Mesendoderm (in vitro differentiated cells): ENCODE measurements around the gene SCUBE1.
"Not testable (repeated sequence)": the region's sequence is repeated elsewhere in the genome, so short reads cannot be mapped to it uniquely, and the experiment has no call there.

Experiments
- DNase-seq: peaks from one replicate; pipeline ENCODE4 v3.0.0; 2013
- H2AK5ac ChIP-seq: 2 replicates; pipeline ENCODE4 v1.6.1; 2013; ENCODE audit warnings: low read length, inconsistent platforms
- H2BK120ac ChIP-seq: 2 replicates; pipeline ENCODE4 v1.6.1; 2013; ENCODE audit warnings: low read depth, mild to moderate bottlenecking, low read length, moderate library complexity, mixed read lengths
- H2BK15ac ChIP-seq: replicated peaks from 2 replicates; pipeline ENCODE4 v1.6.1; 2013; ENCODE audit warnings: low read depth, mild to moderate bottlenecking, moderate library complexity
- H2BK5ac ChIP-seq: 2 replicates; pipeline ENCODE4 v1.6.1; 2013; ENCODE audit warnings: low read length, inconsistent platforms
- H3K18ac ChIP-seq: 2 replicates; pipeline ENCODE4 v1.6.1; 2013; ENCODE audit warnings: mild to moderate bottlenecking, low read length, mixed read lengths
- H3K23ac ChIP-seq: one replicate; pipeline ENCODE4 v1.6.1; 2013; ENCODE audit warnings: low read length
- H3K27ac ChIP-seq: 2 replicates; pipeline ENCODE4 v1.5.1; 2013; ENCODE audit warnings: low read depth, mild to moderate bottlenecking, inconsistent platforms, low read length, moderate library complexity
- H3K27me3 ChIP-seq: 2 replicates; pipeline ENCODE4 v1.6.1; 2013; ENCODE audit warnings: low read length, control low read depth, mild to moderate bottlenecking, inconsistent platforms; ENCODE audit not compliant: insufficient read depth, poor library complexity
- H3K36me3 ChIP-seq: 2 replicates; pipeline ENCODE4 v1.6.1; 2013; ENCODE audit warnings: low read length, inconsistent platforms; ENCODE audit not compliant: control insufficient read depth, insufficient read depth
- H3K4ac ChIP-seq: one replicate; pipeline ENCODE4 v1.6.1; 2013; ENCODE audit warnings: low read depth, mild to moderate bottlenecking, low read length, moderate library complexity
- H3K4me1 ChIP-seq: 2 replicates; pipeline ENCODE4 v1.6.1; 2013; ENCODE audit warnings: low read depth, low read length, inconsistent platforms; ENCODE audit not compliant: control insufficient read depth
- H3K4me2 ChIP-seq: 2 replicates; pipeline ENCODE4 v1.6.1; 2013; ENCODE audit warnings: low read length
- H3K4me3 ChIP-seq: 2 replicates; pipeline ENCODE4 v1.5.1; 2013; ENCODE audit warnings: mild to moderate bottlenecking, low read length
- H3K56ac ChIP-seq: one replicate; pipeline ENCODE4 v1.6.1; 2013; ENCODE audit warnings: low read length
- H3K79me1 ChIP-seq: 2 replicates; pipeline ENCODE4 v1.6.1; 2013; ENCODE audit warnings: low read length, inconsistent platforms
- H3K79me2 ChIP-seq: 2 replicates; pipeline ENCODE4 v1.6.1; 2013; ENCODE audit warnings: mild to moderate bottlenecking, low read length; ENCODE audit not compliant: control insufficient read depth, insufficient read depth
- H3K9ac ChIP-seq: 2 replicates; pipeline ENCODE4 v1.6.1; 2013; ENCODE audit warnings: low read length, inconsistent platforms
- H4K5ac ChIP-seq: one replicate; pipeline ENCODE4 v1.6.1; 2013; ENCODE audit warnings: low read length
- H4K8ac ChIP-seq: one replicate; pipeline ENCODE4 v1.6.1; 2013; ENCODE audit warnings: low read depth, mild to moderate bottlenecking, control low read depth, low read length, moderate library complexity
- WGBS: extraction: QIAGEN DNeasy Blood & Tissue Kit; methylation state at CpG from one replicate; pipeline ENCODE4 v1.1.7; 2013; ENCODE audit warnings: low lambda C conversion rate, missing lambda C conversion rate; ENCODE audit not compliant: insufficient coverage; ENCODE audit errors: extremely low coverage; 5-methylcytosine and 5-hydroxymethylcytosine counted together

Gene SCUBE1

DNA sequence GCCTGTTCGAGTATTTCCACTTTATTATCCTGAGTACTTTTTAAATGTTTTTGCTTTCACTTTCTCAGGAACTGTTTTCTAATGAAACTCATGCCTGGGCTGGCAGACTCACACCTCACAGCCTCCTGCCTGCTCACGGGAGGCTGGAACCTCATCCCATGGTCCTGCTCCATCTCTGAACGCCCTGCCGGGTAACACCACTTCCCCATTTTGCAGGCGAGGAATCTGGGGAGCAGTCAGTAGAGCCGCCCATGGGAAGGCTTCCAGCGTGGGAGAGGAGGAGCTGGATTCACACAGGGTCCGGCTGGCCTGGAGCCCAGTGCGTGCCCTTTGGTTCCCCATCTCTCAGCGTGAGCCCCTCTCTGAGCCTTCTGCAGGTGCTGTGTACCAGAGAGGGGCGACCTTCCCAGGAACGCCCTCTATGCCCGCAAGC lies 53.6 kb downstream of the SCUBE1 start:
- no peak overlapping the region for H4K5ac ChIP-seq
- H4K8ac ChIP-seq = no peak overlapping the region
- WGBS = no CpG with 5 or more reads among the region's 13 CpGs

GRCh38 chr22:43288807-43289420 lies 54.3 kb downstream of the SCUBE1 start:
- Histone ChIP-seq H3K36me3 (no peaks in the 10 kb centered on the region), H3K56ac (no peak overlapping the region), H3K27ac (no peak overlapping the region), H3K4me2 (no peak overlapping the region), H3K4me1 (no peaks in the 10 kb centered on the region), H2BK5ac (no peak overlapping the region), H3K18ac (no peak overlapping the region), H3K9ac (no peak overlapping the region), H2BK120ac (no peak overlapping the region), H3K79me1 (no peaks in the 10 kb centered on the region), H2AK5ac (no peak overlapping the region), H3K4me3 (no peak overlapping the region), H3K27me3 (no peaks in the 10 kb centered on the region), H3K4ac (no peak overlapping the region), H3K23ac (no peak overlapping the region), H2BK15ac (no peak overlapping the region), H4K5ac (no peak overlapping the region), H3K79me2 (no peaks in the 10 kb centered on the region), H4K8ac (no peak overlapping the region)
- WGBS = no CpG with 5 or more reads among the region's 12 CpGs
- DNase-seq = peak; percentile 19

More for the DNA sequence above, 53.6 kb downstream of the SCUBE1 start:
- no peak overlapping the region for H3K9ac ChIP-seq
- H3K4me1 ChIP-seq = no peaks in the 10 kb centered on the region
- H3K56ac ChIP-seq = no peak overlapping the region
- H3K18ac ChIP-seq = no peak overlapping the region
- H3K4me3 ChIP-seq = no peak overlapping the region
- no peak overlapping the region for H3K4ac ChIP-seq
- no peaks in the 10 kb centered on the region for H3K27me3 ChIP-seq
- H2AK5ac ChIP-seq = no peak overlapping the region
- DNase-seq = no peak
- no peak overlapping the region for H3K23ac ChIP-seq
- no peaks in the 10 kb centered on the region for H3K36me3 ChIP-seq
- H3K79me2 ChIP-seq = no peaks in the 10 kb centered on the region
- no peak overlapping the region for H2BK5ac ChIP-seq
- no peaks in the 10 kb centered on the region for H3K79me1 ChIP-seq
- H3K27ac ChIP-seq = no peak overlapping the region
- H2BK120ac ChIP-seq = no peak overlapping the region
- no peak overlapping the region for H3K4me2 ChIP-seq
- no peak overlapping the region for H2BK15ac ChIP-seq

DNA sequence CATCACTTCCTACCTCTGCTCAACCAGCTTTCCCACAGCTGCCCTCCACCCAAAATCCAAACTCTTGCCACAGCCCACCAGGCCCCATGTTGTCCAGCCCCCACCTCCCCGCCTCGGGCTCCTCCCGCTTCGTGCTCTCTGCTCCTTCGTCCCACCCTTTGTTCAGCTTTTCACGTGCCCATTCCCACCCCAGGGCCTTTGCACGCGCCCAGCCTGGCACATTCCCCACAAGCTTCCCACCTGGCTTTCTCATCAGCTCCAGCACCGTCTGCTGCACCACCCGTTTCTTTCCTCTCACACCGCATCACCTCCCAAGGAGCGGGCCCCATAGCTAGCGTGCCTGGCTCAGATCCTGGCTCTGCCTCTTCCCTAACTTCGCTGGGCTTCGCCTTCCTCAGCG lies 54.8 kb downstream of the SCUBE1 start:
- Histone ChIP-seq H3K4me1 (no peaks in the 10 kb centered on the region), H2BK5ac (no peak overlapping the region), H3K79me1 (no peaks in the 10 kb centered on the region), H3K27ac (no peak overlapping the region), H3K36me3 (no peaks in the 10 kb centered on the region), H3K4me2 (no peak overlapping the region), H3K18ac (no peak overlapping the region), H3K4me3 (no peak overlapping the region), H2AK5ac (no peak overlapping the region), H3K27me3 (no peaks in the 10 kb centered on the region), H3K9ac (no peak overlapping the region), H3K79me2 (no peaks in the 10 kb centered on the region), H3K4ac (no peak overlapping the region), H3K23ac (no peak overlapping the region), H2BK15ac (no peak overlapping the region), H3K56ac (no peak overlapping the region), H4K5ac (no peak overlapping the region), H2BK120ac (no peak overlapping the region), H4K8ac (no peak overlapping the region)
- no CpG with 5 or more reads among the region's 16 CpGs for WGBS
- DNase-seq = no peak

DNA sequence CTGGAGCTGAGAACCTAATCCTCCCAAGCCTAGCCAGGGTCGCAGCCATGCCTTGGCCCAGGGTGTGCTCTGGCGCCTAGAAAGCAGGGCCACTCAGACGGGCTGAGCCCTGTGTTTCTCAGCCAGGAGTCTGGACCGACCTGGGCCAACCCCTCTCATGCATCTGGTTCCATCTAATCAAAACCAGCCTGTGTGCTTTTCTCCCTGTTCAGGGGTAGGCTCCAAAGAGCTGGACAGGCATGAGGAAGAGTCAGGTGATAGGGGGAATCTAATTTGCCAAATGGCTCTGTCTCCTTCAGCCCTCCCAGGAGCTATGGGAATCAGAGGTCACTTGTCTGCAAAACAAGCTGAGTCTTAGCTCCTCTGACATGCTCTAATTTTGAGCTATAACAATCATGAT lies 55.7 kb downstream of the SCUBE1 start:
- Histone ChIP-seq H3K9ac (no peak overlapping the region), H3K4me2 (no peak overlapping the region), H3K4me3 (no peak overlapping the region), H3K56ac (no peak overlapping the region), H4K8ac (no peak overlapping the region), H2BK15ac (no peak overlapping the region), H3K18ac (no peak overlapping the region), H3K36me3 (no peaks in the 10 kb centered on the region), H3K23ac (no peak overlapping the region), H3K4me1 (no peaks in the 10 kb centered on the region), H3K79me2 (no peaks in the 10 kb centered on the region), H3K4ac (no peak overlapping the region), H3K79me1 (no peaks in the 10 kb centered on the region), H4K5ac (no peak overlapping the region), H2AK5ac (no peak overlapping the region), H3K27me3 (no peaks in the 10 kb centered on the region), H2BK5ac (no peak overlapping the region), H3K27ac (no peak overlapping the region), H2BK120ac (no peak overlapping the region)
- no peak for DNase-seq
- WGBS = no CpG with 5 or more reads among the region's 4 CpGs

DNA sequence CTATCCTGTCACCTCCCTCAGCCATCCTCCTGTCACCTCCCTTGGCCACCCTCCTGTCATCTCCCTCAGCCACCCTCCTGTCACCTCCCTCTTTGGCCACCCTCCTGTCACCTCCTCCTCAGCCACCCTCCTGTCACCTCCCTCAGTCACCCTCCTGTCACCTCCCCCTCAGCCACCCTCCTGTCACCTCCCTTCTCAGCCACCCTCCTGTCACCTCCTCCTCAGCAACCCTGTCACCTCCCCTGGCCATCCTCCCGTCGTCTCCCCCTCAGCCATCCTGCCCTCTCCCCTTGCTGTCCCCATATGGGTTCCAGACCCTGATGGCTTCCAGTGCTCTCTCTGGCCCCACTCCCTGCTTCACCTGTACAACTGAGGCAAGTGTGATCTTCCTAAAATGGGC lies 61.8 kb downstream of the SCUBE1 start:
- H2BK5ac ChIP-seq = no peak overlapping the region
- no CpG with 5 or more reads among the region's 2 CpGs for WGBS

DNA sequence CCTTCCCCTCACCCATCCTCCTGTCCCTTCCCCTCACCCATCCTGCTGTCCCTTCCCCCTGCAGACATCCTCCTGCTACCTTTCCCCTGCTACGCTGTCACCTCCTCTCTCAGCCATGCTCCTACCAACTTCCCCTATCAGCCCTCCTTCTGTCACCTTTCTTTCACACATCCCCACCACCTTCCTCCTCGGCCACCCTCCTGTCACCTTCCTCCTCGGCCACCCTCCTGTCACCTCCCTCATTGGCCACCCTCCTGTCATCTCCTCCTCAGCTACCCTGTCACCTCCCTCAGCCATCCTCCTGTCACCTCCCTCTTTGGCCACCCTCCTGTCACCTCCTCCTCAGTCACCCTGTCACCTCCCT lies 62.7 kb downstream of the SCUBE1 start:
- H3K4ac ChIP-seq, H2AK5ac ChIP-seq, H2BK120ac ChIP-seq, H3K4me2 ChIP-seq, H3K36me3 ChIP-seq, H3K4me3 ChIP-seq, H2BK15ac ChIP-seq, H2BK5ac ChIP-seq, H3K18ac ChIP-seq, H3K79me1 ChIP-seq, H3K27ac ChIP-seq, H3K23ac ChIP-seq, H3K9ac ChIP-seq, H4K8ac ChIP-seq, H3K79me2 ChIP-seq, H4K5ac ChIP-seq, H3K27me3 ChIP-seq: not testable (repeated sequence)
- no CpG with 5 or more reads among the region's 3 CpGs for WGBS
- DNase-seq = peak; percentile 53
- peak overlapping the region; percentile 71 for H3K56ac ChIP-seq
- peaks cover 10% of the 10 kb centered on the region for H3K4me1 ChIP-seq

More for the DNA sequence above, 61.8 kb downstream of the SCUBE1 start:
- Histone ChIP-seq H3K27me3 (no peaks in the 10 kb centered on the region), H3K18ac (no peak overlapping the region), H3K4me3 (no peak overlapping the region), H3K4me2 (no peak overlapping the region), H3K79me2 (no peaks in the 10 kb centered on the region), H2BK15ac (no peak overlapping the region), H3K23ac (peak overlapping the region; percentile 35), H3K9ac (no peak overlapping the region), H4K8ac (no peak overlapping the region), H3K4me1 (peaks cover 2% of the 10 kb centered on the region), H2AK5ac (peak overlapping the region; percentile 43), H4K5ac (no peak overlapping the region), H3K36me3 (no peaks in the 10 kb centered on the region), H3K79me1 (no peaks in the 10 kb centered on the region), H2BK120ac (no peak overlapping the region), H3K56ac (no peak overlapping the region), H3K27ac (no peak overlapping the region), H3K4ac (no peak overlapping the region)
- no peak for DNase-seq
